ENCODE data around the gene CD34. TPM values are rescaled to one million over a fixed set of nuclear protein-coding genes. Genes with fewer than 3 reads are reported as not detected.

CD34 gene
- total and polyA plus RNA-seq, 2 experiments from 2014 or later, result 0.27 to 0.29 TPM

GRCh38 chr1:207956986-207957385 lies 46.1 kb upstream of the CD34 start:
- H3K36me3 ChIP-seq, result no peaks in the 10 kb centered on the region
- H3K27ac ChIP-seq, result no peak overlapping the region
- no peaks in the 10 kb centered on the region for H3K9me3 ChIP-seq (ENCODE audit: low read depth)
- peaks cover 4% of the 10 kb centered on the region for H3K4me1 ChIP-seq (ENCODE audit: low read depth)
- no peak for DNase-seq (ENCODE audit: low read depth in 1 of 2, low spot score in 1 of 2)
- TF ChIP-seq CTCF (IDR thresholded peaks at IDR 0.05; ENCODE audit: low read depth, low read length), result no peak
- no peak overlapping the region for H3K4me3 ChIP-seq
- peaks cover 70% of the 10 kb centered on the region for H3K27me3 ChIP-seq

- no peak for TF ChIP-seq CTCF (IDR thresholded peaks at IDR 0.05; ENCODE audit: low read depth, low read length)
- no peak overlapping the region for H3K27ac ChIP-seq
- no peaks in the 10 kb centered on the region for H3K9me3 ChIP-seq (ENCODE audit: low read depth)
- DNase-seq (ENCODE audit: low read depth in 1 of 2, low spot score in 1 of 2), result no peak
- H3K4me3 ChIP-seq, result no peak overlapping the region
- peaks cover 4% of the 10 kb centered on the region for H3K4me1 ChIP-seq (ENCODE audit: low read depth)
- peaks cover 77% of the 10 kb centered on the region for H3K27me3 ChIP-seq
- H3K36me3 ChIP-seq, result no peaks in the 10 kb centered on the region
These were observed 43.2 kb upstream of the CD34 start for GRCh38 chr1:207954104-207954503.

GRCh38 chr1:207952617-207953542 lies 42.0 kb upstream of the CD34 start:
- peak in 1 of 2 donors; percentile 11 for DNase-seq (ENCODE audit: low read depth in 1 of 2, low spot score in 1 of 2)
- H3K36me3 ChIP-seq, result no peaks in the 10 kb centered on the region
- TF ChIP-seq CTCF (IDR thresholded peaks at IDR 0.05; ENCODE audit: low read depth, low read length), result no peak
- H3K27ac ChIP-seq, result no peak overlapping the region
- H3K4me3 ChIP-seq, result no peak overlapping the region
- H3K27me3 ChIP-seq, result peaks cover 71% of the 10 kb centered on the region
- no peaks in the 10 kb centered on the region for H3K4me1 ChIP-seq (ENCODE audit: low read depth)
- H3K9me3 ChIP-seq (ENCODE audit: low read depth), result no peaks in the 10 kb centered on the region

GRCh38 chr1:207951652-207952051 lies 40.7 kb upstream of the CD34 start:
- Histone ChIP-seq H3K4me3 (no peak overlapping the region), H3K9me3 (ENCODE audit: low read depth) (no peaks in the 10 kb centered on the region), H3K36me3 (no peaks in the 10 kb centered on the region), H3K4me1 (ENCODE audit: low read depth) (no peaks in the 10 kb centered on the region), H3K27ac (no peak overlapping the region), H3K27me3 (peaks cover 59% of the 10 kb centered on the region)
- TF ChIP-seq CTCF (IDR thresholded peaks at IDR 0.05; ENCODE audit: low read depth, low read length), result no peak
- DNase-seq (ENCODE audit: low read depth in 1 of 2, low spot score in 1 of 2), result peak in 1 of 2 donors; percentile 8

GRCh38 chr1:207950750-207951149 lies 39.8 kb upstream of the CD34 start:
- H3K27ac ChIP-seq, result no peak overlapping the region
- TF ChIP-seq CTCF (IDR thresholded peaks at IDR 0.05; ENCODE audit: low read depth, low read length), result no peak
- no peaks in the 10 kb centered on the region for H3K36me3 ChIP-seq
- H3K27me3 ChIP-seq, result peaks cover 49% of the 10 kb centered on the region
- no peaks in the 10 kb centered on the region for H3K9me3 ChIP-seq (ENCODE audit: low read depth)
- H3K4me3 ChIP-seq, result no peak overlapping the region
- no peaks in the 10 kb centered on the region for H3K4me1 ChIP-seq (ENCODE audit: low read depth)
- DNase-seq (ENCODE audit: low read depth in 1 of 2, low spot score in 1 of 2), result no peak

Data from cardiac muscle cell (in vitro differentiated cells and primary cell).